ENCODE data around the gene DLD. TPM values are rescaled to one million over a fixed set of nuclear protein-coding genes. Genes with fewer than 3 reads are reported as not detected.

The DLD gene
- total and polyA plus RNA-seq, 2 of the 13 experiments (the other 11 are each of a cell fraction or from before 2014, with no cell fraction given): 56.8 to 95.2 TPM

DNA sequence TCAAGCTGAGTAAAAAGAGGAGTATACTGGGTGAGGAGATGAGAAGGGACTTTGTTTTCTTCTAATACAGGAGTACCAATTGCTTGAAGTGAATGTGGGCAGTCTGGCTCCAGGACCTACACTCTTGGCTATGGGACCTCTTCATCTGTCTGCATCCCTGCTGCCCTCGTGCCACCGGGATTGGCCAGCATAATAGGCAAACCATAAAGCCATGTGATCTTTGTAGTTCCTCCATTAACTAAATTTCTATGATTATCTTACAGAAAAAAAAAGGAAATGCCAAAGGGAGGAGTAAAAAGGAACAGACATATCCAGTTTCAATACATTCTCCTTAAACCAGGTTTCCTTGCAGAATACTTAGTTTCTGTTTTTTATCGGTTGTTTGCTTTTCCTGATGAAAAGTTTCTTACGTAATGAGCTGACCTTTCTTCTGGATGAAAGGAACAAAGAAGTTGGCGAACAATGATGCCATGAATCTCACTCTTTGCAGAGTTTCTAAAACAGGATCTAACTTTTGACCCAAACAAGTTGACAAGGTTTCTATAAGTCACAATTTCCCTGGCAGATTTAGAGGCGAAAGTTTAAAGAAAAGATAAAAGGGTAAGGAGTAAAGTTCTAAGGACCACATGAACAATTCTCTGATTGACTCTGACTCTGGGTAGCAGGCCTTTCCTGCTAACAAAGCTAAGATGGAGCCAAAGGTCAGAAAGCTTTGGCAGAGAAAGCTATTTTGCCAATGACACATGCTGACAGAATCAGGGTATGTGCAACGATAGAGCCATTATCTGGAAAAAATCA lies 57.9 kb downstream of the DLD start (continued):
- TF ChIP-seq CEBPB (IDR thresholded peaks at IDR 0.05; ENCODE audit: borderline replicate concordance, low read depth, low read length): no peak
- TF ChIP-seq THAP11 (CRISPR knock-in tag; IDR thresholded peaks at IDR 0.05): no peak
- TF ChIP-seq, protein P1, sequence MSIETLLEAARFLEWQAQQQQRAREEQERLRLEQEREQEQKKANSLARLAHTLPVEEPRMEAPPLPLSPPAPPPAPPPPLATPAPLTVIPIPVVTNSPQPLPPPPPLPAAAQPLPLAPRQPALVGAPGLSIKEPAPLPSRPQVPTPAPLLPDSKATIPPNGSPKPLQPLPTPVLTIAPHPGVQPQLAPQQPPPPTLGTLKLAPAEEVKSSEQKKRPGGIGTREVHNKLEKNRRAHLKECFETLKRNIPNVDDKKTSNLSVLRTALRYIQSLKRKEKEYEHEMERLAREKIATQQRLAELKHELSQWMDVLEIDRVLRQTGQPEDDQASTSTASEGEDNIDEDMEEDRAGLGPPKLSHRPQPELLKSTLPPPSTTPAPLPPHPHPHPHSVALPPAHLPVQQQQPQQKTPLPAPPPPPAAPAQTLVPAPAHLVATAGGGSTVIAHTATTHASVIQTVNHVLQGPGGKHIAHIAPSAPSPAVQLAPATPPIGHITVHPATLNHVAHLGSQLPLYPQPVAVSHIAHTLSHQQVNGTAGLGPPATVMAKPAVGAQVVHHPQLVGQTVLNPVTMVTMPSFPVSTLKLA (IDR thresholded peaks at IDR 0.05): no peak
- TF ChIP-seq, protein P2, sequence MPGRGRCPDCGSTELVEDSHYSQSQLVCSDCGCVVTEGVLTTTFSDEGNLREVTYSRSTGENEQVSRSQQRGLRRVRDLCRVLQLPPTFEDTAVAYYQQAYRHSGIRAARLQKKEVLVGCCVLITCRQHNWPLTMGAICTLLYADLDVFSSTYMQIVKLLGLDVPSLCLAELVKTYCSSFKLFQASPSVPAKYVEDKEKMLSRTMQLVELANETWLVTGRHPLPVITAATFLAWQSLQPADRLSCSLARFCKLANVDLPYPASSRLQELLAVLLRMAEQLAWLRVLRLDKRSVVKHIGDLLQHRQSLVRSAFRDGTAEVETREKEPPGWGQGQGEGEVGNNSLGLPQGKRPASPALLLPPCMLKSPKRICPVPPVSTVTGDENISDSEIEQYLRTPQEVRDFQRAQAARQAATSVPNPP (CRISPR knock-in tag; IDR thresholded peaks at IDR 0.05): no peak
- 0 out of 2 replicates have a peak, but pooled peaks have one; percentile 25 for TF ChIP-seq ZNF792 (CRISPR knock-in tag; IDR thresholded peaks at IDR 0.05)
- TF ChIP-seq ZNF350 (CRISPR knock-in tag; IDR thresholded peaks at IDR 0.05; ENCODE audit: borderline replicate concordance, low read depth): no peak
- TF ChIP-seq ZNF329 (CRISPR knock-in tag; IDR thresholded peaks at IDR 0.05; ENCODE audit: low read depth): no peak
- TF ChIP-seq, protein P3, sequence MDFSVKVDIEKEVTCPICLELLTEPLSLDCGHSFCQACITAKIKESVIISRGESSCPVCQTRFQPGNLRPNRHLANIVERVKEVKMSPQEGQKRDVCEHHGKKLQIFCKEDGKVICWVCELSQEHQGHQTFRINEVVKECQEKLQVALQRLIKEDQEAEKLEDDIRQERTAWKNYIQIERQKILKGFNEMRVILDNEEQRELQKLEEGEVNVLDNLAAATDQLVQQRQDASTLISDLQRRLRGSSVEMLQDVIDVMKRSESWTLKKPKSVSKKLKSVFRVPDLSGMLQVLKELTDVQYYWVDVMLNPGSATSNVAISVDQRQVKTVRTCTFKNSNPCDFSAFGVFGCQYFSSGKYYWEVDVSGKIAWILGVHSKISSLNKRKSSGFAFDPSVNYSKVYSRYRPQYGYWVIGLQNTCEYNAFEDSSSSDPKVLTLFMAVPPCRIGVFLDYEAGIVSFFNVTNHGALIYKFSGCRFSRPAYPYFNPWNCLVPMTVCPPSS (IDR thresholded peaks at IDR 0.05): no peak
- TF ChIP-seq, protein P4, sequence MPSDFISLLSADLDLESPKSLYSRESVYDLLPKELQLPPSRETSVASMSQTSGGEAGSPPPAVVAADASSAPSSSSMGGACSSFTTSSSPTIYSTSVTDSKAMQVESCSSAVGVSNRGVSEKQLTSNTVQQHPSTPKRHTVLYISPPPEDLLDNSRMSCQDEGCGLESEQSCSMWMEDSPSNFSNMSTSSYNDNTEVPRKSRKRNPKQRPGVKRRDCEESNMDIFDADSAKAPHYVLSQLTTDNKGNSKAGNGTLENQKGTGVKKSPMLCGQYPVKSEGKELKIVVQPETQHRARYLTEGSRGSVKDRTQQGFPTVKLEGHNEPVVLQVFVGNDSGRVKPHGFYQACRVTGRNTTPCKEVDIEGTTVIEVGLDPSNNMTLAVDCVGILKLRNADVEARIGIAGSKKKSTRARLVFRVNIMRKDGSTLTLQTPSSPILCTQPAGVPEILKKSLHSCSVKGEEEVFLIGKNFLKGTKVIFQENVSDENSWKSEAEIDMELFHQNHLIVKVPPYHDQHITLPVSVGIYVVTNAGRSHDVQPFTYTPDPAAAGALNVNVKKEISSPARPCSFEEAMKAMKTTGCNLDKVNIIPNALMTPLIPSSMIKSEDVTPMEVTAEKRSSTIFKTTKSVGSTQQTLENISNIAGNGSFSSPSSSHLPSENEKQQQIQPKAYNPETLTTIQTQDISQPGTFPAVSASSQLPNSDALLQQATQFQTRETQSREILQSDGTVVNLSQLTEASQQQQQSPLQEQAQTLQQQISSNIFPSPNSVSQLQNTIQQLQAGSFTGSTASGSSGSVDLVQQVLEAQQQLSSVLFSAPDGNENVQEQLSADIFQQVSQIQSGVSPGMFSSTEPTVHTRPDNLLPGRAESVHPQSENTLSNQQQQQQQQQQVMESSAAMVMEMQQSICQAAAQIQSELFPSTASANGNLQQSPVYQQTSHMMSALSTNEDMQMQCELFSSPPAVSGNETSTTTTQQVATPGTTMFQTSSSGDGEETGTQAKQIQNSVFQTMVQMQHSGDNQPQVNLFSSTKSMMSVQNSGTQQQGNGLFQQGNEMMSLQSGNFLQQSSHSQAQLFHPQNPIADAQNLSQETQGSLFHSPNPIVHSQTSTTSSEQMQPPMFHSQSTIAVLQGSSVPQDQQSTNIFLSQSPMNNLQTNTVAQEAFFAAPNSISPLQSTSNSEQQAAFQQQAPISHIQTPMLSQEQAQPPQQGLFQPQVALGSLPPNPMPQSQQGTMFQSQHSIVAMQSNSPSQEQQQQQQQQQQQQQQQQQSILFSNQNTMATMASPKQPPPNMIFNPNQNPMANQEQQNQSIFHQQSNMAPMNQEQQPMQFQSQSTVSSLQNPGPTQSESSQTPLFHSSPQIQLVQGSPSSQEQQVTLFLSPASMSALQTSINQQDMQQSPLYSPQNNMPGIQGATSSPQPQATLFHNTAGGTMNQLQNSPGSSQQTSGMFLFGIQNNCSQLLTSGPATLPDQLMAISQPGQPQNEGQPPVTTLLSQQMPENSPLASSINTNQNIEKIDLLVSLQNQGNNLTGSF (CRISPR knock-in tag; IDR thresholded peaks at IDR 0.05): no peak
- no peak for TF ChIP-seq ZSCAN30 (CRISPR knock-in tag; IDR thresholded peaks at IDR 0.05)
- TF ChIP-seq ZNF17 (CRISPR knock-in tag; IDR thresholded peaks at IDR 0.05): no peak
- TF ChIP-seq, protein P5, sequence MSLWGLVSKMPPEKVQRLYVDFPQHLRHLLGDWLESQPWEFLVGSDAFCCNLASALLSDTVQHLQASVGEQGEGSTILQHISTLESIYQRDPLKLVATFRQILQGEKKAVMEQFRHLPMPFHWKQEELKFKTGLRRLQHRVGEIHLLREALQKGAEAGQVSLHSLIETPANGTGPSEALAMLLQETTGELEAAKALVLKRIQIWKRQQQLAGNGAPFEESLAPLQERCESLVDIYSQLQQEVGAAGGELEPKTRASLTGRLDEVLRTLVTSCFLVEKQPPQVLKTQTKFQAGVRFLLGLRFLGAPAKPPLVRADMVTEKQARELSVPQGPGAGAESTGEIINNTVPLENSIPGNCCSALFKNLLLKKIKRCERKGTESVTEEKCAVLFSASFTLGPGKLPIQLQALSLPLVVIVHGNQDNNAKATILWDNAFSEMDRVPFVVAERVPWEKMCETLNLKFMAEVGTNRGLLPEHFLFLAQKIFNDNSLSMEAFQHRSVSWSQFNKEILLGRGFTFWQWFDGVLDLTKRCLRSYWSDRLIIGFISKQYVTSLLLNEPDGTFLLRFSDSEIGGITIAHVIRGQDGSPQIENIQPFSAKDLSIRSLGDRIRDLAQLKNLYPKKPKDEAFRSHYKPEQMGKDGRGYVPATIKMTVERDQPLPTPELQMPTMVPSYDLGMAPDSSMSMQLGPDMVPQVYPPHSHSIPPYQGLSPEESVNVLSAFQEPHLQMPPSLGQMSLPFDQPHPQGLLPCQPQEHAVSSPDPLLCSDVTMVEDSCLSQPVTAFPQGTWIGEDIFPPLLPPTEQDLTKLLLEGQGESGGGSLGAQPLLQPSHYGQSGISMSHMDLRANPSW (CRISPR knock-in tag; IDR thresholded peaks at IDR 0.05; ENCODE audit: borderline replicate concordance): no peak
- TF ChIP-seq TRIM24 (CRISPR knock-in tag; IDR thresholded peaks at IDR 0.05): no peak
- TF ChIP-seq, protein P6, sequence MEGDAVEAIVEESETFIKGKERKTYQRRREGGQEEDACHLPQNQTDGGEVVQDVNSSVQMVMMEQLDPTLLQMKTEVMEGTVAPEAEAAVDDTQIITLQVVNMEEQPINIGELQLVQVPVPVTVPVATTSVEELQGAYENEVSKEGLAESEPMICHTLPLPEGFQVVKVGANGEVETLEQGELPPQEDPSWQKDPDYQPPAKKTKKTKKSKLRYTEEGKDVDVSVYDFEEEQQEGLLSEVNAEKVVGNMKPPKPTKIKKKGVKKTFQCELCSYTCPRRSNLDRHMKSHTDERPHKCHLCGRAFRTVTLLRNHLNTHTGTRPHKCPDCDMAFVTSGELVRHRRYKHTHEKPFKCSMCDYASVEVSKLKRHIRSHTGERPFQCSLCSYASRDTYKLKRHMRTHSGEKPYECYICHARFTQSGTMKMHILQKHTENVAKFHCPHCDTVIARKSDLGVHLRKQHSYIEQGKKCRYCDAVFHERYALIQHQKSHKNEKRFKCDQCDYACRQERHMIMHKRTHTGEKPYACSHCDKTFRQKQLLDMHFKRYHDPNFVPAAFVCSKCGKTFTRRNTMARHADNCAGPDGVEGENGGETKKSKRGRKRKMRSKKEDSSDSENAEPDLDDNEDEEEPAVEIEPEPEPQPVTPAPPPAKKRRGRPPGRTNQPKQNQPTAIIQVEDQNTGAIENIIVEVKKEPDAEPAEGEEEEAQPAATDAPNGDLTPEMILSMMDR (CRISPR knock-in tag; IDR thresholded peaks at IDR 0.05): no peak
- peak; percentile 72 for TF ChIP-seq GATAD2A (CRISPR knock-in tag; IDR thresholded peaks at IDR 0.05)

All from HepG2 (cell line).